Astrocyte (in vitro differentiated cells and primary cell): ENCODE measurements around the gene C8A.

Experiments
- EZH2 ChIP-seq: IDR thresholded peaks from 2 replicates; pipeline ENCODE4 v1.6.1; 2012; ENCODE audit warnings: mild to moderate bottlenecking, low read length, inconsistent platforms; ENCODE audit not compliant: insufficient read depth
- TF ChIP-seq, protein P1 (sequence below): IDR thresholded peaks from 2 replicates; pipeline ENCODE4 v1.5.1; 2011; ENCODE audit warnings: low read depth, mild to moderate bottlenecking, inconsistent platforms, low read length, moderate library complexity; ENCODE audit not compliant: insufficient read depth

DNA sequence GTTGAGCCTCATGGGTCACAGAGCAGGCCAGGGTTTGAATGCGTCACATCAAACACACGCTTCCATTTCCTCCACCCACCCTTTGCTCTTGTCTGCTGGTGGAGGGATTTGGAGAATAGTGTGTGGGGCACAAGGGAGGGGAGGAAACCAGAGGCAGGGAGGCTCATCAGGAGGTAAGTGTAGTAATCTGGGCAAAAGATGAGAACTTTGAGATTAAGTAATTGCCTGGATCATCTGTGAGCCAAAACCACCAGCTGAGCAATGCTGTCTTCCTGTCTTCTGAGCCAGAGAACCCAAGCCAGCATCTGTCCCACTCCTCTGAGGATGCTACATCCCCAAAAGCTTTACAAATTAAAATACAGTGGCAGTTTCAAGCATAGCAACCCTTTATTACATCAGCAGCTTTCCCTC, 66.0 kb downstream of the C8A start:
- TF ChIP-seq, protein P1, sequence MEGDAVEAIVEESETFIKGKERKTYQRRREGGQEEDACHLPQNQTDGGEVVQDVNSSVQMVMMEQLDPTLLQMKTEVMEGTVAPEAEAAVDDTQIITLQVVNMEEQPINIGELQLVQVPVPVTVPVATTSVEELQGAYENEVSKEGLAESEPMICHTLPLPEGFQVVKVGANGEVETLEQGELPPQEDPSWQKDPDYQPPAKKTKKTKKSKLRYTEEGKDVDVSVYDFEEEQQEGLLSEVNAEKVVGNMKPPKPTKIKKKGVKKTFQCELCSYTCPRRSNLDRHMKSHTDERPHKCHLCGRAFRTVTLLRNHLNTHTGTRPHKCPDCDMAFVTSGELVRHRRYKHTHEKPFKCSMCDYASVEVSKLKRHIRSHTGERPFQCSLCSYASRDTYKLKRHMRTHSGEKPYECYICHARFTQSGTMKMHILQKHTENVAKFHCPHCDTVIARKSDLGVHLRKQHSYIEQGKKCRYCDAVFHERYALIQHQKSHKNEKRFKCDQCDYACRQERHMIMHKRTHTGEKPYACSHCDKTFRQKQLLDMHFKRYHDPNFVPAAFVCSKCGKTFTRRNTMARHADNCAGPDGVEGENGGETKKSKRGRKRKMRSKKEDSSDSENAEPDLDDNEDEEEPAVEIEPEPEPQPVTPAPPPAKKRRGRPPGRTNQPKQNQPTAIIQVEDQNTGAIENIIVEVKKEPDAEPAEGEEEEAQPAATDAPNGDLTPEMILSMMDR, result no peak
- no peak for TF ChIP-seq EZH2
